ENCODE results near the gene MCF2L.

MCF2L gene

GRCh38 chr13:113143466-113144254 is 174.6 kb downstream of the MCF2L start:
- ATAC-seq (no peak), DNase-seq (no peak)
- Mint-ChIP-seq H3K27me3 (peaks cover 11% of the 10 kb centered on the region), H3K4me1 (peaks cover 10% of the 10 kb centered on the region), H3K4me3 (no peak overlapping the region), H3K27ac (no peak overlapping the region), H3K9me3 (no peaks in the 10 kb centered on the region)

- no peak overlapping the region for H3K27ac Mint-ChIP-seq
- no peaks in the 10 kb centered on the region for H3K9me3 Mint-ChIP-seq
- ATAC-seq, result no peak
- peaks cover 10% of the 10 kb centered on the region for H3K4me1 Mint-ChIP-seq
- DNase-seq, result no peak
- H3K4me3 Mint-ChIP-seq, result no peak overlapping the region
- peaks cover 11% of the 10 kb centered on the region for H3K27me3 Mint-ChIP-seq
Observed at GRCh38 chr13:113144255-113144629, 175.2 kb downstream of the MCF2L start.

DNA sequence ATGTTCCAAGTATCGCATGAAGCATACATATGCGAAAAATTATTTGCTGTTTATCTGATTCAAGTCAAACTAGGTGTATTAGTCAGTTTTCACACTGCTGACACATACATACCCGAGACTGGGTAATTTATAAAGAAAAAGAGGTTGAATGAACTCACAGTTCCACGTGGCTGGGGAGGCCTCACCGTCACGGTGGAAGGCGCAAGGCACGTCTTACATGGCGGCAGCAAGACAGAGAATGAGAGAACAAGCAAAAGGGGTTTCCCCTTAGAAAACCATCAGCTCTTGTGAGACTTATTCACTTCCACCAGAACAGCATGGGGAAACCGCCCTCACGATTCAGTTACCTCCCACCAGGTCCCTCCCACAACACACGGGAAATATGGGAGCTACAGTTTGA is 176.5 kb downstream of the MCF2L start:
- ATAC-seq, result peak; percentile 62
- no peak overlapping the region for H3K27ac Mint-ChIP-seq
- no peak overlapping the region for H3K4me3 Mint-ChIP-seq
- no peaks in the 10 kb centered on the region for H3K9me3 Mint-ChIP-seq
- peaks cover 10% of the 10 kb centered on the region for H3K4me1 Mint-ChIP-seq
- peaks cover 11% of the 10 kb centered on the region for H3K27me3 Mint-ChIP-seq
- no peak for DNase-seq

GRCh38 chr13:113145911-113146598 is 177.0 kb downstream of the MCF2L start:
- Mint-ChIP-seq H3K9me3 (no peaks in the 10 kb centered on the region), H3K4me1 (peaks cover 11% of the 10 kb centered on the region), H3K27ac (no peak overlapping the region), H3K27me3 (peaks cover 15% of the 10 kb centered on the region), H3K4me3 (no peak overlapping the region)
- ATAC-seq (no peak), DNase-seq (no peak)

GRCh38 chr13:113146750-113147149 is 177.7 kb downstream of the MCF2L start:
- no peaks in the 10 kb centered on the region for H3K9me3 Mint-ChIP-seq
- peaks cover 22% of the 10 kb centered on the region for H3K27me3 Mint-ChIP-seq
- H3K4me1 Mint-ChIP-seq, result peaks cover 18% of the 10 kb centered on the region
- H3K27ac Mint-ChIP-seq, result no peak overlapping the region
- H3K4me3 Mint-ChIP-seq, result no peak overlapping the region
- ATAC-seq (no peak), DNase-seq (no peak)

DNA sequence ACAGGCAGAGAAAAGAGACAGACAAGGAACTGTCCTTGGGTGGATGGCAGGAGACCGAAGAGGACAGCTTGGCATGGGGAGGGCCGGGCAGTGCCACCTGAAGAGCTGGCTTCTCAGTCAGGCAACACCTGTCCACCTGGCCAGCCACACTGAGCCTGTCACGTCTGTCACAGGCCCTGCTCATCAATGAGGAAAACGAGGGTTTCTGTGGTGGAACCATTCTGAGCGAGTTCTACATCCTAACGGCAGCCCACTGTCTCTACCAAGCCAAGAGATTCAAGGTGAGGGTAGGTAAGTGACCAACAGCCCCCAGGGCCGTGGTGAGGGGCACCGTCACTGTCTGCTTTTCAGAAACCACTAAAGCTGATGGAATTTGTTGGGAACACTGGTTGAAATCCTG is 178.2 kb downstream of the MCF2L start:
- Mint-ChIP-seq H3K27ac (no peak overlapping the region), H3K9me3 (no peaks in the 10 kb centered on the region), H3K4me3 (no peak overlapping the region), H3K4me1 (peaks cover 22% of the 10 kb centered on the region), H3K27me3 (peaks cover 26% of the 10 kb centered on the region)
- ATAC-seq (no peak), DNase-seq (no peak)

DNA sequence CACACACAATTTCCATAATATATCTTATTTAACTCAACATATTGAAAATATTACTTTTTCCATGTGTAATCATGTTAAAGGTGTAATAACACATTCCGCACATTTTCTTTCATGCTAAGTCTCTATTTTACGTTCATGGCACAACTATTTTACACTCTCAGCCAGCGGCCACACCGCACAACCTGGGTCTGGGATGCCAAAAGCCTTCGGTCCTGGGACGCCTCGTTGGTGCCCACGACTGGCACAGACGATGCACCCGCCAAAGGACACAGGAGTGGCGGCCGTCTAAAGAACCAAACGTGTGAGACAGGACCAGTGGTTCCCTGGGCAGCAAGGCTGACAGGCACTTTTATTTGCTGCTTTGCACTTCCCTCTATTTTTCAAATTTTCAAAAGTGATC is 179.4 kb downstream of the MCF2L start:
- no peak for DNase-seq
- Mint-ChIP-seq H3K4me3 (no peak overlapping the region), H3K9me3 (no peaks in the 10 kb centered on the region), H3K4me1 (peaks cover 34% of the 10 kb centered on the region), H3K27ac (no peak overlapping the region), H3K27me3 (peaks cover 37% of the 10 kb centered on the region)
- ATAC-seq, result no peak

GRCh38 chr13:113148940-113149503 is 180.0 kb downstream of the MCF2L start:
- Mint-ChIP-seq H3K9me3 (no peaks in the 10 kb centered on the region), H3K27me3 (peaks cover 37% of the 10 kb centered on the region), H3K4me3 (no peak overlapping the region), H3K4me1 (peaks cover 38% of the 10 kb centered on the region), H3K27ac (no peak overlapping the region)
- no peak for ATAC-seq
- DNase-seq, result no peak

All from stimulated activated naive CD8-positive, alpha-beta T cell treated with anti-CD3 and anti-CD28 coated beads, Interleukin-15, amount 100 ng/mL, for 72 hours (primary cell).